D721Med (cell line): ENCODE results near the gene IL12RB2.
A peak's percentile ranks its signal among the peaks of the same experiment; 100 is the strongest.

Source experiments
- DNase-seq: peaks from one replicate; pipeline ENCODE4 v3.0.0; 2011; ENCODE audit warnings: low spot score; ENCODE audit not compliant: insufficient read length
- FAIRE-seq: peaks from 2 replicates; lab custom pipeline; 2011; peaks lifted over from hg19 to GRCh38; lab: Jason Lieb, UNC
- CTCF ChIP-seq: IDR thresholded peaks from 2 replicates; pipeline ENCODE4 v1.5.1; 2012; ENCODE audit warnings: mild to moderate bottlenecking, control low read depth; ENCODE audit not compliant: insufficient read depth; ENCODE audit errors: missing control alignments

Gene IL12RB2

GRCh38 chr1:67427465-67427864 lies 119.8 kb downstream of the IL12RB2 start:
- FAIRE-seq (no peak), DNase-seq (no peak)
- TF ChIP-seq CTCF = no peak

- no peak for TF ChIP-seq CTCF
- FAIRE-seq = no peak
Measured at GRCh38 chr1:67427947-67428346, 120.3 kb downstream of the IL12RB2 start.

GRCh38 chr1:67429011-67429527 lies 121.4 kb downstream of the IL12RB2 start:
- FAIRE-seq (no peak), DNase-seq (no peak)
- TF ChIP-seq CTCF = no peak

More at GRCh38 chr1:67427947-67428346, 120.3 kb downstream of the IL12RB2 start:
- no peak for DNase-seq

GRCh38 chr1:67429528-67430357 lies 122.1 kb downstream of the IL12RB2 start:
- no peak for TF ChIP-seq CTCF
- DNase-seq (no peak), FAIRE-seq (no peak)

- FAIRE-seq = no peak
- DNase-seq = peak; percentile 71
- no peak for TF ChIP-seq CTCF
Measured at GRCh38 chr1:67430358-67431155, 122.9 kb downstream of the IL12RB2 start, which contains the start of gene SERBP1. SERBP1 (minus strand) TSS chr1:67430402; CDS start chr1:67430300, 102 bp downstream.

GRCh38 chr1:67431156-67431765 lies 123.6 kb downstream of the IL12RB2 start:
- DNase-seq (no peak), FAIRE-seq (no peak)

More at GRCh38 chr1:67431156-67431765, 123.6 kb downstream of the IL12RB2 start:
- no peak for TF ChIP-seq CTCF
